ENCODE measurements around the gene MRPL36.

The MRPL36 gene

GRCh38 chr5:1781726-1782384 is 17.8 kb downstream of the MRPL36 start:
- no peak for TF ChIP-seq GATA1 (IDR thresholded peaks at IDR 0.05; ENCODE audit: low read depth, low read length)
- no peak for TF ChIP-seq POLR2A (IDR thresholded peaks at IDR 0.05; ENCODE audit: low read length)
- no peak for DNase-seq

GRCh38 chr5:1781107-1781506 is 18.5 kb downstream of the MRPL36 start:
- no peak for DNase-seq
- TF ChIP-seq GATA1 (IDR thresholded peaks at IDR 0.05; ENCODE audit: low read depth, low read length) (no peak), POLR2A (IDR thresholded peaks at IDR 0.05; ENCODE audit: low read length) (no peak)

DNA sequence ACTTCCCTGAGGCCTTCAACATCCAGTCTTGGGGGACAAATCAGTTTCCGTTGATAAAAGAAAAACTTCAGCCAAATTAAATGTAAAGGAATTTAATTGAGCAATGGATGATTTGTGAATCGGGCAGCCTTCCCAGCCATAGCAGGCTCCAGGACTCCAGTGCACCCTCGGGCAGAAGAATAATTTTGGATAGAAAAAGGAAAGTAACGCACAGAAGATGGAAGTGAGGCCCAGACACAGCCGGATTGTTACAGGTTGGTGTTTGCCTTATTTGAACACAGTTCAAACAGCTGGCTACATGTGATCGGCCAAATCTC is 19.1 kb downstream of the MRPL36 start:
- TF ChIP-seq GATA1 (IDR thresholded peaks at IDR 0.05; ENCODE audit: low read depth, low read length) (no peak), POLR2A (IDR thresholded peaks at IDR 0.05; ENCODE audit: low read length) (no peak)
- no peak for DNase-seq

DNA sequence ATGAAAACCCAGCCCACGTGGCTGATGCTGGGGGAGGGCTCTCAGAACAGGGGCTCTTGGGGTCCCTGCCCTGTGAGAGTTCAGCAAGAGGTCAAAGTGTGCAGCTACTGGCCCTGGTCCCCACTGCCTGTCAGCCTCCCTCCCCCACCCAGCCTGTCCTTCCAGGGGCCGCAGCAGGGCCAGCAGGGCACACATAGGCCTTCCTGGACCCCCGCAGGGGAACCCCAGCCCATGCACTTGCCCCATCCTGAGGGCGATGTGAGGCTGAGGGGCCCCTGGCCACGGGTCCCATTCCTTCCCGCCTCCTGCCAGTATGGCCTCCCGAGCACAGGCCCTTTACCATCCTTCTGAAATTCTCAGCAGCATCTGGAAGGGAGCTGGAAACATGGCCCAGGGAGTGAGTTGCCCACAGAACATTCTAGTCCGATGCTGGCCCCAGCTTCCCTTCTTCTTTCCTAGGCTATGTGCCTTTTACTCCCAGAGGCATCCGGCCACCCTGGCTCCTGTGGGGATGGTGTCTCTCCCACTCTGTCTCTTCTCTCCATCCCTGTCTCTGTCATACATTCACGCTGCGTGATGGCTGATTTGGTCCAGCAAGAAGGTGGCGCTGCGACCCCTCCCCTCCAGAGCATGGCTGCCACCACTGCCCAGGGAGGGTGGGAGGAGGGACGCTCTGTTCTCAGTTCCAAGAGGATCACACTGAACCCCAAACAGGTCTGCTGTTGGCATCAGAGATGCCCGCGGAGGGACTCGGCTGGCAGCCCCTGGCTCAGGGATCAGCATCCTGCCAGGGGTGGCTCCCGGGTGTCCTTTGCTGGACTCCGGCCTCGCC is 19.6 kb downstream of the MRPL36 start:
- no peak for DNase-seq
- no peak for TF ChIP-seq GATA1 (IDR thresholded peaks at IDR 0.05; ENCODE audit: low read depth, low read length)
- TF ChIP-seq POLR2A (IDR thresholded peaks at IDR 0.05; ENCODE audit: low read length): no peak

GRCh38 chr5:1779021-1779680 is 20.5 kb downstream of the MRPL36 start:
- no peak for TF ChIP-seq POLR2A (IDR thresholded peaks at IDR 0.05; ENCODE audit: low read length)
- no peak for TF ChIP-seq GATA1 (IDR thresholded peaks at IDR 0.05; ENCODE audit: low read depth, low read length)
- DNase-seq: no peak

GRCh38 chr5:1778138-1779020 is 21.3 kb downstream of the MRPL36 start:
- TF ChIP-seq POLR2A (IDR thresholded peaks at IDR 0.05; ENCODE audit: low read length): no peak
- TF ChIP-seq GATA1 (IDR thresholded peaks at IDR 0.05; ENCODE audit: low read depth, low read length): no peak
- DNase-seq: no peak

GRCh38 chr5:1777281-1778137 is 22.1 kb downstream of the MRPL36 start:
- TF ChIP-seq GATA1 (IDR thresholded peaks at IDR 0.05; ENCODE audit: low read depth, low read length) (no peak), POLR2A (IDR thresholded peaks at IDR 0.05; ENCODE audit: low read length) (no peak)
- no peak for DNase-seq

- DNase-seq: no peak
- TF ChIP-seq GATA1 (IDR thresholded peaks at IDR 0.05; ENCODE audit: low read depth, low read length) (no peak), POLR2A (IDR thresholded peaks at IDR 0.05; ENCODE audit: low read length) (no peak)
These were observed 22.8 kb downstream of the MRPL36 start for GRCh38 chr5:1776831-1777230.

- TF ChIP-seq GATA1 (IDR thresholded peaks at IDR 0.05; ENCODE audit: low read depth, low read length) (no peak), POLR2A (IDR thresholded peaks at IDR 0.05; ENCODE audit: low read length) (no peak)
- DNase-seq: no peak
These were observed 27.0 kb downstream of the MRPL36 start for GRCh38 chr5:1772634-1773033.

GRCh38 chr5:1771149-1772065 is 28.2 kb downstream of the MRPL36 start:
- TF ChIP-seq GATA1 (IDR thresholded peaks at IDR 0.05; ENCODE audit: low read depth, low read length) (no peak), POLR2A (IDR thresholded peaks at IDR 0.05; ENCODE audit: low read length) (no peak)
- no peak for DNase-seq

DNA sequence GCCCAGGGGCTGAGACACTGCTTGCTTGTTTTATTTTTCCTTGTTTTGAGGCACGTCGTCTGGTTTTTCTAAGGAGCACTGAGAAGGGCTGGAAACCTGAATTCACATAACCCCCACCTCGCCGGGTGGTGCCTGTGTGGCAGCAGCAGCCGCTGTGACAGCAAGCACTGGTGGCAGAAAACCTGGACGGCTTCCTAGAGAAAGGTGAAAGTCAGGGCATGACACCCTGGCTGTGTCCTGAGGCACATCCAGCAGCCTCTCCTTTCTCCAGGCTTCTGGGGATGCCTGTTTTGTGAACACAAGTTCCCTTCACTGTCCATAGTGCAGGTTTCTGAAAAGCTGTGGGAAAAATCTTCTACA is 29.2 kb downstream of the MRPL36 start:
- DNase-seq: no peak
- no peak for TF ChIP-seq GATA1 (IDR thresholded peaks at IDR 0.05; ENCODE audit: low read depth, low read length)
- no peak for TF ChIP-seq POLR2A (IDR thresholded peaks at IDR 0.05; ENCODE audit: low read length)

Measured in erythroblast (primary cell).